Testis (tissue), 2 donors: ENCODE data around the gene MTA3.

Experiments used
- POLR2A ChIP-seq: fragments of 450-650 bp; IDR thresholded peaks from one replicate; pipeline ENCODE4 v1.6.1; 2017; ENCODE audit warnings: antibody characterized with exemption, mild to moderate bottlenecking, moderate library complexity
- TF ChIP-seq, protein P1 (sequence below), 3 experiments: fragments of 450-650 bp in 2 of 3; fragments of 200-600 bp in 1 of 3; sonication (generic) in 1 of 3; IDR thresholded peaks; one replicate each; pipeline ENCODE4 v1.5.1; 2016 to 2019; ENCODE audit warnings: antibody characterized with exemption in 3 of 3, mild to moderate bottlenecking in 2 of 3, moderate library complexity in 1 of 3

- TF ChIP-seq, protein P1, sequence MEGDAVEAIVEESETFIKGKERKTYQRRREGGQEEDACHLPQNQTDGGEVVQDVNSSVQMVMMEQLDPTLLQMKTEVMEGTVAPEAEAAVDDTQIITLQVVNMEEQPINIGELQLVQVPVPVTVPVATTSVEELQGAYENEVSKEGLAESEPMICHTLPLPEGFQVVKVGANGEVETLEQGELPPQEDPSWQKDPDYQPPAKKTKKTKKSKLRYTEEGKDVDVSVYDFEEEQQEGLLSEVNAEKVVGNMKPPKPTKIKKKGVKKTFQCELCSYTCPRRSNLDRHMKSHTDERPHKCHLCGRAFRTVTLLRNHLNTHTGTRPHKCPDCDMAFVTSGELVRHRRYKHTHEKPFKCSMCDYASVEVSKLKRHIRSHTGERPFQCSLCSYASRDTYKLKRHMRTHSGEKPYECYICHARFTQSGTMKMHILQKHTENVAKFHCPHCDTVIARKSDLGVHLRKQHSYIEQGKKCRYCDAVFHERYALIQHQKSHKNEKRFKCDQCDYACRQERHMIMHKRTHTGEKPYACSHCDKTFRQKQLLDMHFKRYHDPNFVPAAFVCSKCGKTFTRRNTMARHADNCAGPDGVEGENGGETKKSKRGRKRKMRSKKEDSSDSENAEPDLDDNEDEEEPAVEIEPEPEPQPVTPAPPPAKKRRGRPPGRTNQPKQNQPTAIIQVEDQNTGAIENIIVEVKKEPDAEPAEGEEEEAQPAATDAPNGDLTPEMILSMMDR (IDR thresholded peaks at IDR 0.05): no peak
- TF ChIP-seq POLR2A: no peak
Observed at GRCh38 chr2:42791606-42792005, 223.2 kb downstream of the MTA3 start.
